Ammon's horn (tissue), 1 donor: ENCODE measurements around the gene LMX1A.

Experiments
- DNase-seq: peaks from one replicate; pipeline ENCODE4 v3.0.0-alpha.2; 2016; ENCODE audit warnings: low spot score

Gene LMX1A

DNA sequence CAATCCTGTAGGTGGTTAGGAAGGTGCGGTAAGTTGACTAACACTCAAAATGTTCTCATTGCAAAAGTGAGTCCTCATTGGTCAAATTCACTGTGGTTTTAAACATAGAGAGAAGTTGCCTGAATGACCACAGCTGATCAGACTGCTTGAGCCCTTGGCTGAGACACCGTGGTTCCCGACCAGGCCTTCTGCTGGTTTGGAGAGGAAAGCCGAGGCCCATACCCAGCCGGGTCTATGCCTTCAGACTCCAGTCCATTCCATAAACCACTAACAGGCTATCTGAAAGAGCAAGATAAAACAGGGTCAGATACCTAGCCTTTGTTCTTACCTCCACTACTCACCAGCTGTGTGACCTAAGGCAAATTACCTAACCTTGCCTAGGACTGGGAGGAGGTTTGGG, 133.9 kb downstream of the LMX1A start:
- DNase-seq = no peak

DNA sequence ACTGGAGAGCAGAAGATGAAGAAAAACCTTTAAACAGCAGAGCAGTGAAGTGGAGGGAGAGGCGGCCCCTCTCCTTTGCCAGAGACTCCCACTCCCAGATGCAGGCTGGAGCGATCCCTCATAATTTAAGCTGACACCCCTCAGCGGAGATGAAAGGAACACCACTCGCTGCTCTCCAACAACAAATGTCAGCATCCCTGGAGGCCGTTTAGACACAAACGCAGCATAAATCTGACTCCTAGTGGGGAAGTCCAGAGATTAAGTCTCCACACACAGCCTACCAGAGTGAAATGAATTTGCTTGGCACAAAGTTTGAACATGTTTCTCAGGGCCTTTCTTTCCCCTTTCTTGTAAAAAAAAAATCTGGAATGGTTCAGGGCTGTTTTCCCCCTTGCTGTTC, 137.8 kb downstream of the LMX1A start:
- DNase-seq = peak; percentile 20

DNA sequence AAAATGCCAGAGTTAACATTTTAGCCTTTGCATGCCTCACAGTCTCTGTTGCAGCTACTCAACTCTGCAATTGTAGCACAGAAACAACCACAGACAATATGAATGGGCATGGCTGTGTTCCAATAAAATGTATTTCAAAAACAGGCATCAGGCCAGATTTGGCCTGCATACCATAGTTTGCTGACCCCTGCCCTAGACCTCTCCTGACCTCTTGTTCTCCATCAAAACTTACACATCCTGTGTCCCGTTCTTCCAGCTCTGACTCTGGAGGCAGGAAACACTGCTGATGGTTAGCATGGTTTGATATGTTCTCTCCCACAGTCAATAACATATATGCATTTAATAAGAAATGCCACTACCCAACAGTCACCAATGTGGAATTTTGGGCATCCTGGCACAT, 138.6 kb downstream of the LMX1A start:
- no peak for DNase-seq

DNA sequence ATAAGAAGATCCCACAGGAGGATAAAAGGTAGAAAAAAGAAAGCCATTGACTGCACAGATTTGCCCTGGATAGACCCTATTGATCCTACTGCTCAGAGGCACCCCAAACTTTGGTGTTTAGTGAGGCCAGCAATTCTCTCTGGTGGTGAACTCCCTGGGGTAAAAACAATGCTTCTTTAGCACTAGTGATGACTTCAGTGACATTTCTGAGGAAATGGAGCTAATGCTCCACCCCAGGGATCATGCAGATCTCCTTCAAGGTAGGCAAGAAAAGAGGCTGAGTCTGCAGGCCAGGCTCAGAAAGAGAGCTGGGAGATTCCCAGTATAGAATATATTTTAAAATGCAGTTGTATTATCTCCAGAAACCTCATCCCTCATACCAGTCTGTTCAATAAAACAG, 140.3 kb downstream of the LMX1A start:
- no peak for DNase-seq

GRCh38 chr1:165215676-165216075, 140.8 kb downstream of the LMX1A start:
- no peak for DNase-seq

DNA sequence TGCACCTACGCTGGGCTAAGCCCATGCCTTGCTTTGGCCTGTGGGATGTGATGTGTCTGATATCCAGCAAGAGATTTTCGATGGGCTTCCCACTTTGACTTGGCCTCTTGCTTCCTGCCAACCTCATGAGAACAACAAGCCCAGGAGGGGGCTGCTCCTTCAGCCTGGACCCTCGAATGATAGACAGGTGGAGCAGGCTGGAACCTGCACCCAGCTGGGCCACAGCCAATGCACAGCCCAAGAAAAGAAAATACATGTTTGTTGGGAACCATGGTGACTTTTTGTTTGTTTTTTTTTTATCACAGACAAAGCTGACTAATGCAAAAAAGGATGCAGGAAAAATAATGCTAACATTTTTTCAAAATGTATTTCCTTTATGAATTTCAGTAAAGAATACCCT, 144.3 kb downstream of the LMX1A start:
- DNase-seq = no peak

GRCh38 chr1:165207853-165208515, 148.5 kb downstream of the LMX1A start:
- DNase-seq = no peak

- DNase-seq = no peak
These were observed 151.4 kb downstream of the LMX1A start for GRCh38 chr1:165205145-165205544.

GRCh38 chr1:165204548-165204947, 152.0 kb downstream of the LMX1A start:
- DNase-seq = no peak

DNA sequence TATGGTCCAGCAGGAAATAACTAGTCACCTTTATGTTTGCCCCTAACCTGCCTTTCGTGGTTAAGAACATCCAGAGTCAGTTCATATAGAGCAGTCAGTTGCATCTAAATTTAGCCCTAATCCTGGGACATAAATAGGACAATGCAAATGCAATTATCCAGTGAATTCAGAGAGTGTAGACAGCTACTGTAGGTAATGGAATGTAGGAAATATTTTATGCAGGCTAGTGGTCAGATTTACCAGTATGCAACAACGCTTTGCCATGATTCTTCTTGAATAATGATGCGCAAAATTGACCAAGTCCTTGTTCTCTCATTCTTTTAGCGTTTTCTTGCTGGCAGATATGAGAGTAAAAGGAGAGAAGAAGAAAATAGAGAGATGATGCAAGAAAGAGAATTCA, 165.4 kb downstream of the LMX1A start:
- DNase-seq = no peak

DNA sequence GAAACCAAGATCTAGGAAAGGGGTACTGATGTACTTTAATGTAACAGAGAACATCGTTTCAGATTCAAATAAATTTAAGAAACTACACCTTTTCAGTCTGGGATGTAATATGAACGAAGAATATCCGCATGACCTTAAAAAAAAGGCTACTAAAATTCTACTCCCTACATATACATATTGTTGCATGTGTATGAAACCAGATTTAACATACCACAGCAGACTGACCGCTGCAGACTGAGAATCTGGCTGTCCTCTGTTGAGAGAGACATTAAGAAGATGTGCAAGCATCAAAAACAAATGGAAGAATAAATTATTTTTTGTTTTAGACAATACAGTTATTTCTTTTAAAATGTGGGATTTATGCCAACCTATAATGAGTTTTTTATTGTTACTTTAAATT, 166.6 kb downstream of the LMX1A start:
- no peak for DNase-seq

DNA sequence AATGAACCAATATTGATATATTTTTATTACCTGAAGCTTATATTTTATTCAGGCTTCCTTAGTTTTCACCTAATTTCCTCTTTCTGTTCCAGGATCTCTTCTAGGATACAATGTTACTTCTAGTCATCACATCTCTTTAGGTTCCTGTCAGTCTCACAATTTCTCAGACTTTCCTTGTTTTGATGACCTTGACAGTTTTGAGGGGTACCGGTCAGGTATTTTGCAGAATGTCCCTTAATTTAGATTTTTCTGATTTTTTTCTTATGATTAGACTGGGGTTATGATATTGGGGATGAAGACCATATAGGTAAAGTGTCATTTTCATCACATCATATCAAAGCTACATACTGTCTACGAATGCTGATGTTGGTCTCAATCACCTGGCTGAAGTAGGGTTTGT, 167.5 kb downstream of the LMX1A start:
- no peak for DNase-seq

- no peak for DNase-seq
These were observed 169.2 kb downstream of the LMX1A start for GRCh38 chr1:165187031-165188009.

GRCh38 chr1:165185161-165185889, 171.2 kb downstream of the LMX1A start:
- DNase-seq = no peak

DNA sequence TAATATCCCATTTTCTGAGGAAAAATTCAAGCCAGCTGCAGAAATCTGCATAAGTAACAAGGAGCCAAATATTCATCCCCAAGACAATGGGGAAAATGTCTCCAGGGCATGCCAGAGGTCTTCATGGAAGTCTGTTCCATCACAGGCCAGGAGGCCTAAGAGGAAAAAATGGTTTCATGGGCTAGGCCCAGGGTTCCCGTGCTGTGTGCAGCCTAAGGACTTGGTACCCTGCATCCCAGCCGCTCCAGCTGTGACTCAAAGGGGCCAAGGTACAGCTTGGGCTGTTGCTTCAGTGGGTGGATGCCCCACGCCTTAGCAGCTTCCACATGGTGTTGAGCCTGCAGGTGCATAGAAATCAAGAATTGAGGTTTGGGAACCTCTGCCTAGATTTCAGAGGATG, 173.5 kb downstream of the LMX1A start:
- DNase-seq = no peak

- DNase-seq = no peak
These were observed 177.2 kb downstream of the LMX1A start for GRCh38 chr1:165179306-165179705.

GRCh38 chr1:165174491-165174890, 182.0 kb downstream of the LMX1A start:
- no peak for DNase-seq

- no peak for DNase-seq
These were observed 182.7 kb downstream of the LMX1A start for GRCh38 chr1:165173818-165174217.

- DNase-seq = no peak
These were observed 183.1 kb downstream of the LMX1A start for GRCh38 chr1:165173409-165173808.

DNA sequence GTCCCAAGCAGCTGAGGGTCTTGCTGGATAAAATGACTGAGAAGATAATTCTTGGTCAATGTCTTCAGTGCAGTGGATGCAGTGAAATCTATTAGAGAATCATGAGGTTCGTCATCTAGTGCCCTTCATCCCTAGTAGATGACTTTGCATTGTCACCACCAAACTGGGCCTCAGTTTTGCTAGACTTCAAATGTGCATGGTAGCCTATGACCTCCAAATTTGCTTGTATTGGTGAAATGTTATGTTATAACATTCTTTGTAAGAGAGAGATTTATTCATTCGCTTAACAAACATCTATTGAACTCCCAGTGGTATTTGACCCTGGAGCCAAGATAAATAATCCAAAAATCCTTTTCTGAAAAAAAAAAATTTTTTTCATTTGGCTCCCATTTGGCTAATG, 183.8 kb downstream of the LMX1A start:
- no peak for DNase-seq

DNA sequence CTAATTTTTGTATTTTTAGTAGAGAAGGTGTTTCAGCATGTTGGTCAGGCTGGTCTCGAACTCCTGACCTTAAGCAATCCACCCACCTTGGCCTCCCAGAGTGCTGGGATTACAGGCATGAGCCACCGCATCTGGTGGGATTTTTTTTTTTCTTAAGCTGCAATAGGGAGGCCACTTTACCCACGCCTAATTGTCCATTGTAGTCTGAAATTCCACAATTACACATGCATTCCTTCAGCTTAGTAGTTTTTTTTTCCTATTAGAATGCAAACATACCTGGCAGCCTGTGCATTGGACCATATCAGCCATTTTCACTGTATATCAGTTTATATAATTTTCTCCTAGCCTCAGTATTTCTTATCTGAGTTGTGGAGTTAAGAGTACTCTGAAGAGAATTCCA, 186.8 kb downstream of the LMX1A start:
- no peak for DNase-seq

GRCh38 chr1:165169028-165169427, 187.5 kb downstream of the LMX1A start:
- no peak for DNase-seq

- no peak for DNase-seq
These were observed 188.0 kb downstream of the LMX1A start for GRCh38 chr1:165168467-165168866.
